Activated gamma-delta T cell treated with Interleukin-2 at 50 U/mL for 16 hours (primary cell): ENCODE measurements around the gene CRTC2.

ENCODE experiments used
- DNase-seq: peaks from one replicate; pipeline ENCODE4 v3.0.0-alpha.2; 2020

CRTC2 gene

DNA sequence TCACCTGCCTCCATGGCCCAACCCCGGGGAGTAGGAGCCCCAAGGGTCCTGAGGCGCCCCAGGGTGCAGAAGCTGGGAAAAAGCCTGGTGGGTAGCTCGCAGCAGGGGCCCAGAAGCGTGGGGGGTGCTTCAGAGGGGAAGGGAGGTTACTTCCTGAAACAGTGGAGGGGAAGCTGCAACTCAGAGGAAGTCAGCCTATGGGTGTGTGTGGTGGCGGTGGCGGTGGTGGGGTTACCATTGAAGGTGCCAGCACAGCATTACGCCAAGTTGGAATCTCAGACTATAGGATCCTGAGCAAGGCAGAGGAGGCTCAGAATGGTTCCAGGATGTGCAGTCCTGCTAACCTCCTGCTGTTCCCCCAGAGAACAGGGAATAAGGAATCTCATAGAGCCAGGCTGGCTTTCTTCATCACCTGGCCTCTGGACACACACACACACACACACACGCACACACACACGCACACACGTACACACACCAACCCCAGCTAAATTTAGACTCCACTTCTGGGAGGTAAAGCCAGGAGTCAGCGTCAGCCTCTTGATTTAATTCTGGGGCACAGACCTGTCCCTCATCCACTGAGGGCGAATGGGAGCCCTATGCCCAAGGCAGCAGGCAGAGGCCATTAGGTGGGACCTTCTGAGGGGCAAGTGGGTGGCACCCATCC lies 13.1 kb downstream of the CRTC2 start:
- DNase-seq: peak; percentile 81

DNA sequence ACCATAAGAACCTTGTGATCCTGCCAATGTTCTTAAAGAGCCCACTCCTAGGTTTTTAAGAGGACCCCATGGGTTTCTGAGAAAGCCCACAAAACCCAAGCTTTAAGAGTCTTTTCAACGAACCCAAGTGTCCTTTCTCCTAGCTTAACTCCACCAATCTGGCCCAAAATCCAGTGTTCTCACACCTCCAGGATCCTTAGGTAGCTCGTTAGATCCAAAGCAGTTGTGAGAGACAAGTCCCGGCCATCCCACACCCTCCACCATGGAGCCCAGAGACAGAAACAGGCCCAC lies 13.6 kb downstream of the CRTC2 start:
- no peak for DNase-seq

DNA sequence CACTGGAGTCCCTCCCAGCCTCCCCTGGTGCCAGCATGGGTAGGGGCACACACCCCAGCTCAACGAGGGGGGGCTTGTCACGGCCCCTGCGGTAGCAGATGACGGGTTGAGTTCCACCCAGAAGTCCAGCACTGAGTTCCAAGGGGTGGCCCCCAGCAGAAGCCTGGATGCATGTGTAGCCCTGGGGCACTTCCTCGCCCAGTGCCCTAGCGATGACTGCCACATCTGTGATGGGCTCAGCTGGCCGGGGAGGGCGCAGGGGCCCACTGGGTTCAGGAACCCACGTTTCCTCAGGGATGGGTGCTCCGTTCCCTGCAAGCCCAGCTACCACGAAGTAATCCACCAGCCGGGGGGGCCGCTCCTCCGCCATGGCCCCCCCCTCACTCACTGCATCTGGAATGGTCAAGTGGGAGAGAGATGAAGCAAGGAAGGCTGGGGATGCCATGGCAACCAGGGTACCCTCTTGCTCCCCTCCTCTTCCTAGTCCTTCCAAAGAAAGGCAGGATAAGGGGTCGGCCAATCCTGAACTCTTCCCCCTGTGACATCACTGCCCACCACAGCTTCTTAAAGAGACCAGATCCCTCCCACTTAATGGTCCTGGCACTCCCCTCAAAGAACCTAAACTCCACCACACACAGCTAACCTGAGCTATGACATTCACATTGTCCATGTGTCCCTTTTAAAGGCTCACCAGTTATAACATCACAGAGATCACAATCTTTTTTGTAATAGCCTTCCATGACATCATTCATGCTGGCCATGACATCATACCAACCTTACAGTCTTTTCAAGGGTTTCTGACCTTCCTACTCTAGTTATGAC lies 14.2 kb downstream of the CRTC2 start:
- no peak for DNase-seq

DNA sequence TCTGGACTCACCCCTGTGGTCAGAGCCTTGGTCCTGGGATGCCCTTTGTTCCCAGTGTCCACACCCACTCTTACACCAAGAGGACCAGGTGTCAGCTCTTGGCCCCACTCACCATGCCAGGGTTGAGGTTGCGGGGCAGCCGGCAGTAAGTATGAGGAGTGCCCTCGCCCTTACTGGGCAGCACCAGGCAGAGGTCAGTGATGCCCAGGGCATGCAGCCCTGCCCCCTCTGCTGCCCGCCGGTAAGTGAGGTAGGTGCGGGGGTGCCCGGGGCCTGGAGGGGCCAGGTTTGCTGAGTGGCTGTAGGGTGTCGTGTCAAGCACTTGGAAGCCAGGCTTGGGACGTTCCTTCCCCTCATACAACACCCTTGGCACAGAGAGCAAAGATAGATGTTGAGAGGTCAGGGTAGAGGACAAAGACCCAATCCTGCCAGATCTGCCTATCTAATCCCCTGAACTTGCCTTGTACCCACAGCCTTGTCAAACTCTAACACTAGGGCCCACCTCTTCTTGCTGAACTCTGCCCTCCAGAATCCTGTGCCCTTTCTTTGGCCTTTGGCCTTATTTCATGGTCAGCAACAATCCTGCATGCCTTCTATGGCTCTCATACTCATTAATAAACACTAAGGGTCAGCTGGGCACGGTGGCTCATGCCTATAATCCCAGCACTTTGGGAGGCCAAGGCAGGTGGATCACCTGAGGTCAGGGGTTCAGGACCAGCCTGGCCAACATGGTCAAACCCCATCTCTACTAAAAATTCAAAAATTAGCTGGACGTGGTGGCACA lies 15.5 kb downstream of the CRTC2 start:
- DNase-seq: no peak

DNA sequence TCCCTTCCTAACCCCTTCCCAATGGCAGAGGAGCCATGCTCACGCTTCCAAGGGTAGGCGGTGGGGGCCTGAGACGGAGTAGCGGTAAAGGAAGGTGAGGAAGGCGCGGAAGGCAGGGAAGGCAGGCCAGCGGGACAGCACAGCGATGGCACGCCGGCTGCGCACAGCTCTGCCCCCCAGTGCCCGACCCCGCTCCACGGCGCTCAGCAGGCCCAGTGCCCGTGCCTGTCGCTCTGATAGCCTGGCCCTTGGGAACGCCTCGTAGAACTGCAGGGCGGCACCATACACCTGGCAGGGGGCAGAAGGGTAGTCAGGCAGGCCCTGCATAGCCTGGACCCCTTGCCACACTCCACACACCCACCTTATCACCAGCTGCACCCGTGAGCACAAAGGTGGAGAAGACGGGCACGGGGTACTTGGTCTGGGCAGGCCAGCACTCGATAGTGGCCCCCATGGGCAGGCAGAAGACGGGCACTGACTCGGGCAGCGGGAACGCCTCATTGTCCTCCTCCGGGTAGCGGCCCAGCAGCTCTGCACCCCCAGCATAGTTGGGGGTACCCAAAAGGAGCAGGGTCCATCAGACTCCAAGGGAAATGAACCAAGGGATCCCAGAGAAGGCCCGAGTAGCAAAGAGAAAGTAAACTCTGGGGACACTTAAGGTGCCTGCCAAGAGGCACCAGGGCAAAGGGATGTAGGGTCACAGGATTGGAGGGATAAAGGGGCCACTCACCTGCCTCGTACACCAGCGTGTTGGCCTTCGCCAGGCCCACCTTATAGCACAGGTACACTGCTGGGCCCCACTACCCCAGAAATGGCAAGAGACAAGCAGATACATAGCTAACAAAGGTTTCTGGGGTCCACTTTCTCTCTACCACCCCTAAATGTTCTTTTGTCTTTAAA lies 16.3 kb downstream of the CRTC2 start:
- DNase-seq: no peak

DNA sequence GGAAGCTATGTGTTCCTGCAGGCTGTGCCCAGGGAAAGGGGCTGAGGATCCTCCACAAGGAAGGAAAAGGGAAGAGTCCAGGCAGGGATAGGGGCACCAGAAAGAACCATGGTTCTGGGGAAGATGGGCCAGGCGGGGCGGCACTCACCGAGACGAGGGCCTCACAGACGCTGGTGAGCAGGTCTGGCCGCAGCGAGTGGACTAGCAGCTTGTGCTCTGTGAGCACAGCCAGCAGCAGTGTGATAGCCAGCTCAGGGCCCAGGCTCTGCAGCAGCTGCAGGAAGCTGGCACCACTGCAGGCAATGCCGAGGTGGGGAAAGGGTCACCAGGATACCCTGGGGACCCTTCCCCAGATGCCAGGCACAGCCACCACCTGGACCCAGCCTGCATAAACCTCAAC lies 17.7 kb downstream of the CRTC2 start:
- DNase-seq: no peak

DNA sequence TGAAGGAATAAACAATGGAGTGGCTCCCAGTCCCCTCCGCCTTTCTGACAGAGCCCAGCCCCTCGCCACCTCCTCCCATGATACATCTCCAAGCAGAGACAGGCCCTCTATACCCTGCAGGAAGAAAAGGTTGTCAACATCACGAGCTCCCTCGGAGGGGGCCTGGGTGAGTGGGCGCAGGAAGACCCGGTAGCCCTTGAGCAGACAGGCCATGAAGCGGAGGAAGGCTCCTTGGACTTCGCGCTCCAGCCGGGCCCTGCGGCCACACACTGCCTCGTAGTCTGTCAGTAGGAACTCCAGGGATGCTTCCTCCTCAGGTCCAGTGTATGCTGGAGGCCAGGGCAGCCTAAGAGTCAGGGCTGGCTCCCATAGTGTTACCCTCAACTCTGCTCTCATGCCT lies 18.9 kb downstream of the CRTC2 start:
- DNase-seq: no peak

DNA sequence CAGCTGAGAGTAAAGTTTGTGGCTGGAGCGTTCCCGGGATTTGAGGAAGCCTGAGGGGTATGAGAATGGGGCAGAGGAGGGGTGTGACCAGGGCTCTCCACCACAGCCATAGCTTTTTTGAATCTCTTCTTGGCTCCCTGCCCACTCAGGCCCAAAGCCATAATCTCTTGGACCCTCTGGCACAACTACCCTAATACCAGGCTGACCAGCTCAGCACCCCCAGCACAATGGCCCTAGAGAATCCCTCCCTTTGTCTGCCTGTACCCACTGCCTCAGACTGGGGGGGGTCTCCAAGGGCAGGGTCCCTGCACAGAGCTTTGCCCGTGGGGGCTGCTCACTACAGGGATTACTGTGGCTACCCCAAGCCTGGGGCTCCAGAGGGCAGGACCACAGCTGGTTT lies 19.4 kb downstream of the CRTC2 start:
- DNase-seq: no peak

DNA sequence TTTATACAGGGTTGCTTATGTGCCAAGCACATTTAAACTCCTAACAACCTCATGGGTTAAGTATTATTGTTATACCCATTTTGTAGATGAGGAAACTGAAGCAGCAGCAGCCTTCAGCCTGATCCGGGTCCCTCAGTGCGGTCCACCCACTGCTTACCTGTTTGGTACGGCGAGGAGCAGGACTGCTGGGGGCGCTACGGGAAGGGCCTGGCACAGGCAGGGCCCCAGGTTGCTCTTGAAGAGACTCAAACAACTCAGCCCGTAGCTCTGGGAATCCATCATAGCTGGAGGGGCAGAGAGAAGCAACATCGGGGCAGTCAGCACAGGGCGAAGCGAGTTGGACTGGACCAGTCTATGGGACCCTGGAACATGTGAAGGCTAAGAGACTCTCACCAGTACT lies 21.1 kb downstream of the CRTC2 start:
- no peak for DNase-seq

DNA sequence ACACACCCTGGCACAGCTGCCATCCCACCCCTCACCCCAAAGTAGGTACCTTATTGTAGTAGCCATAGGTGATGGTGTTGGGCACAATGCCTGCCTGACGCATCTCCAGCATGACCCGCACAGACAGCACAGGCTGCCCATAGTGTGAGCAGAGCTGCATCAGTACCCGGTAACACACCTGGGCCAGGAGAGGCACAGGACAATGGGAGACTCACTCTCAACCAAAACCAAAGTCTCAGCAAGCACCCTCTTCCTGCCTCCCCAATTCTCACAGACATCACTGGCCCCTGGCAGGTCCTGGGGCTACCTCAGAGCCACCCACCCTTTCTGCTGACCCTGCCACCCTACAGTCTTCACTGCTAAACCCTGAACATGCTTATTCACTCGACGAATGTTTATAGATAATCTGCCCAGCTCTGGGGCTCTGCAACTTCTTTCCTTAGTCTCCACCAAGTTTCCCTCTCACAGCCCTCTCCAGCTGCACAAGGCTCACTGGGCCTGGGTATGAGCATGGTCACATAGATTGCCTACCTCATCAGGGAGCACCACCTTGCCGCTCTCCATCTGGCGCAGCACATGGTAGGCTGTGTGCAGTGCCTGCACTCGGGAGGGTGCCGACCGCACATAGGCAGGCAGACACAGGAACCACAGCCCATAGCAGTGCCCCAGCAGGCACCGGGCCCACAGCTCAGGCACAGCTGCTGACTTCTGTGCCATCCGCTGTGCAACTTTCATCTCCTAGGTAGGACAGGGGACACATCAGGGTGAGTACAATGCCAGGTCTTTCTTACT lies 22.2 kb downstream of the CRTC2 start:
- DNase-seq: no peak

DNA sequence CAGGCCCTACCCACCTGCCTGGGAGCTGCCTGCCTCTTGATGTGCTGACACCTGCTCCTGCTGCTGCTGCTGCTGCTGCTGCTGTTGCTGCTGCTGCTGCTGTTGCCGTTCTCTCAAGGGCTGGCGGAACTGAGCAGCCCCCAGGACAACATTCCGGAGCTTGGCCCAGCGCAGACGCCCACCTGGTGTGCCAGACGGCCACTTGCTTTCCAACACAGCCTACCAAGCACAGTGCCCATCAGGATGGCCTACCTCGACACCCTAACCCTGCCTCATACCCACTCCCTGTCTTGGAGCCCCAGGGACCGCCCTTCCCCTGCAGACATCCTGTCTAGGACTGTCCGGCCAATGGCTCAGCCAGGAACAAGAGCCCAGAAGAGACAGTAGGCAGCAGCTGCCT lies 23.7 kb downstream of the CRTC2 start:
- DNase-seq: no peak

DNA sequence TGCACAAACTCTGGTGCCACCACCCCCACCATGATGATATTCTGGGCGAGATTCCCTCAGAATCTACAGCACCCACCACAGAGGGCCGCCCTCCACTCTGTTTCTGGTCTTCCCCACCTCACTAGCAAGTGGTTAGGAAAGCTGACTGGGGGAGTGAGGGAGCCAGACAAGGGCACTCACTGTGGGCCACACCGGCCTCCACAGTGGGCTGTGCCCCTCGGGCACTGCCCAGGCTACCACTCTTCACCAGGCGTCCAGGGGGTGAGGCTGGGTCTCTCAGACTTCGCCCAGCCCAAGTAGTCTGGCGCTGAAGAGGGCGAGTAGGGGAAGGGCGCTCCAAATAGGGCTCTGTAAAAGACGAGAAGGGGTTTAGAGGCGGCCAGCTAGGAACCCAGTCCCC lies 24.5 kb downstream of the CRTC2 start:
- DNase-seq: no peak

DNA sequence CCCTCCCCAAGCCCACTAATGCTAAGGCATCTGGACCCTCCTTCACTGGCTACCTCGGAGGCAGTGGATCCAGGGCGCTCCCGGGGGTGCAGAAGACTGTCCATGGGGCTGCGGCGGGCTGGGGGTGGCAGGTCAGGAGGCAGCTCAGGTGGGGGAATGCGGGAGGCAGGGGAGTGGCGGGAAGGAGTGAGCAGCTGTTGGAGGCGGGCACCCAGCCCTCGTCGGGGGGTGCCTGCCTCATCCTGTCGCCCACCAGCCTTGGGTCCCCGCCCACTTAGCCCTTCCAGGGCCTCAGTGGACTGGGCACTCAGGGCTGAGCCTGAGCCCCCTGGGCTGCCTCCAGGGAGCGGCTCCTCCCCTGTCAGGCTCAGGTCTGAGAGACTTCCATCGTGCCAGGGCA lies 25.0 kb downstream of the CRTC2 start:
- no peak for DNase-seq

DNA sequence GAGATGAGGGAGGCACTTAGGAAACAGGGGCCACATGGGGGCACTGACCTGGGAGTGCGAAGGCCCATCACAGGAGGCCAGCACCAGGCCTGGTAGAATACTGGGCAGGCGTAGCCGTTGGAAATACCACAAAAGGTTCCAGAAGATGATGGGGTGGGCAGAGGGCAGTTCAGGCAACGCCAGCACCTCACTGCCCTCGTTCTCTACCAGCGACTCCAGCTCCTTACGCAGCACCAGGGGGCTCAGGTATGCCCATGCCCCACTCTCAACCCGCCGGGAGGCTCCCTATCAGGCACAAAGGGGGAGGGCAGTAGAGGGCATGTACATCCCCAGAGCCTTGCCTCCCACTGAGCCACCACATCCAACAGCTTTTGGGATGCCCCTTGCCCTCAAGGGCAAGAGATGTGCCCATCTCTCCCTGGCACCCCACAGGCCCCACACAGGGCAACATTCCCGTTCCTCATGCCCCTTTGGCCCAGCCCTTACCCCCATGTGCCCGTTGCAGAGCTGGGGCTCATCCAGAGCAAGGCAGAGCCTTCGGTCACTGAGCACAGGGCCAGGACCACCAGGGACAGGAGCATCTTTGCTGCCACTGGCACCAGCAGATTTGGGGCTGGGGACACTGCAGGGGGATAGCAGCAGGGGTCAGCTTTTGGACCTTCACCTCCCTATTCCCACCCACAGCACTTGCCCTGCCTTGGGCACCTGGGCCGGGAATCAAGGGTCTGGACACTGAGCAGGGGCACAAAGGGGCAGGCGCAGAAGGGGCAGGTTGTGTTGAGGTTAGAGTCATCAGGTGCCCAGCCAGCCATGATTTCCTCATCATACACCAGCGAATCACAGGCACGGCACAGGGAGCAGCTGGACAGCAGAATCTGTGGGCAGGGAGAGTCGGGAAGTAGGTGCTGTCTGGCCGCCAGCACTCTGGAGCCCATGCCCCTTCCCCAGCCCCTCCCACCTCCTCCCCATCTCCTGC lies 26.0 kb downstream of the CRTC2 start:
- DNase-seq: no peak

DNA sequence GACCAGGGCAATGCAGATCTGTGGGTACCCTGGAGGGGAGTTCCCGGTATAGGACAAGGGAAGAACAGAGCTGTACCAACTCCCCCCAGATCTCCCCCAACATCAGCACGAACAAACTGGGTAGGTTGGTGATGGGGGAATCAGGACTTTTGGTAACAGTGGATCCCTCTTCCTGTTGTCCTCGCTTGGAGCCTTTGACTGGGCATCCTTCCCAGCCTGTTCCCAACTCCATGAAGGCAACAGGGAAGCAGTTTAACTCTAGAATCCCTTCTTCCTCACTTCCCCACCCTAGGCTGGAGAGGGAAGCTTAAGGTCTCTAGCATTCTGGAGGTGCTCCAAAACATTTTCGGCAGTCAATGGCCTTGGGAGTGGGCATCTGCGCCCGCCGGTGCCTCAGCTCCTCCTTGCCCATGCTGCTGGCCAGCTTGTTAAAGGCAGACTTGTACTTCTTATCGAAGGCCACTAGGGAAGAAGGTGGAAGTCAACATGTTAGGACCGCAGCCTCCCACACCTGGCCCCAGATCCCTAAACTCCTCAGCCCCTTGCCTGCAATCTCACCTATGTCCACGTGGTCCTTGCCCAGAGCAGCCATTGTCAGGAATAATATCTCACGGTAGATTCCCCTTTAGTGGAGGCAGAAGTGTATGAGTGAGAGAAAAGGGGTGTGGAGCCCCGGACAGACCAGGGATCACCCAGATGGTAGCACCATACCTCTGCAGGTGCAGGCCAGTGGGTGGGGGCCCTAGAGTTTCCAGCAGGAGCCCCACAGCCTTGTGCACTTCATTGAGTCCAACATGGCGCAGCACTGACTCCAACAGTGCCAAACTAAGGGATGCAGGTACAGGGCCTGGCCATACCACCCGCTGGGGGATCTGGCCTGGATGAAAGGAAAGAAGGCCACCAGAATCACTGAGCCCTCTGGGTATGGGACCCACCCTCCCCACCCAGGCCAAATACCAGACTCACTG lies 28.1 kb downstream of the CRTC2 start:
- no peak for DNase-seq

DNA sequence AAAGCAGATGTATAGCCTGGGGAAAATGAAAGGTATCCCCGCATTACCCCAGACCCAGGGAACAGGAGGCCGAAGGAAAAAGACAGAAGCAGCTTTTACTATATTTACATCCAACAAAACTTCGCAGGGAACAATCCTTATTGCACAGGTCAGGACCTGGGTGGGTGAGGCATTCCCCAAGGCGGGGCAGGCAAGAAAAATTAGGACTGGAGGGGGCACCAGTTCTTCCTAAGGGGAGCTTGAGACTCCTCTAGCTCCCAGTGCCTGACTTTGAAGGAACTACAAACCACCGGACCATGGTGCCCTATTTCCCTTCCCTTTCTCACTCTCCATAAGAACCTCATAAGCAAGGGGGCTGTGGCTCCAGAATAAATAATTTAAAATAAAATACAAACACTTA lies 29.0 kb downstream of the CRTC2 start:
- DNase-seq: no peak

DNA sequence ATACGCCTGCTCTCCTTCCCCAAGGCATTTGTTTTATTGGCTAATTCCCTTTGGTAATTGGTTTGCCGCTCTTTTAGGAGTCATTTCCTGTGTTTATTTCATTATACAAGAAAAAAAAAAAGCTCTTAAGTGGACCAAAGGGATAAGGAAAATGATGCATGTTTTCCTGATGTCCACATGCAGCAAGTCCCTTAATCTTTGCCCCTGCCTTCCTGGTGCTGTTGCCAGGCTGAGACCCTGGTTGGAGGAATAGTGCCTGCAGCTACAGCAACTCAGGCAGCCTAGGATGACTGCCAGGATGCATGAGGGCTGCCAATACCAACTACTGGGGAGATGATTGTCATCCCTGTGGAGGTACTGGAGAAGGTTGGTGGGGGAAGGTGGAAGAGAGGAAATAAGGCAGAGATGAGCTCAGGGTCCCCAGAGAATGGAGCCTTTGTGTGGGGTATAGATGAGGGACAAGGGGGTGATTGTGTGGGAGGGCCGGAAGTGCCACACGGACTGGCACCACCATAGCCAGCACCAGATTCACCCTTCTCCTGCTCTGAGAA lies 29.5 kb downstream of the CRTC2 start:
- DNase-seq: no peak

DNA sequence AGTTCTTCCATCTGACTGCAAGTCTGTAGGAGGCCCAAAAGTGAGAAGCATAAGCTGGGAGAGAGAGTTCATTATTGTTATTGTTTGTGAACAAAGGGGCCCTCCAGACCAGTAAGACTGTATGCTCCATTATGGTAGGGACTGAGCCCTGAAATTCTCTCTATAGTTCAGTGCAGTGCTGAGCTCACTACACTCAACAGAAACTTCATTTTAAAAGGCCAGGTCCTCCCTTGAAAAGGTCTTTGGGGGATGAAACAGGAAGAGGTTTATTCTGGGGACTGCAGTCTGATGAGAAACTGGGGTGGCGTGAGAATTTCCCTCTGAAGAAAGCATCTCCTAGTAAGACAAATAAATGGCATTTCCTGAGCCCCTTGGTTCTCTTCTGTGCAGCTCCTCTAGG lies 30.2 kb downstream of the CRTC2 start:
- no peak for DNase-seq

DNA sequence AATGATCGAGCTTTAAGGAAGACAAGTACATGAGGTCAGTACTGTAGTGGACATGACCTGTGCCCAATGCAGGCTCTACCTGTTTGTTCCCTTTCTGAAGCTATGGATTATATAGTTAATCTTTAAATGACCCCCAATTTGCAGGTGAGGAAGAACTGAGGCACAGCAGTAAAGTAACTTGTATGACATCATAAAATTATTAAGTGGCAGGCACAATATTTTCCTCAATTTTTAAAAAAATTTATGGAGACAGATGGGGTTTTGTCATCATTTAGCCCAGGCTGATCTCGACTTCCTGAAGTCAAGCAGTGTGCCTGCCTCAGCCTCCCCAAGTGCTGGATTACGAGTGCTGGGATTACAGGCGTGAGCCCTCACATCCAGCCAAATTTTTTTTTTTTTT lies 32.0 kb downstream of the CRTC2 start:
- no peak for DNase-seq
